Activated T-cell treated with anti-CD3 and anti-CD28 coated beads, Interleukin-2, amount 50 U/mL, for 4 hours (primary cell): Measurements from ENCODE around the gene FGFRL1. TPM values are rescaled to one million over a fixed set of nuclear protein-coding genes. Genes with fewer than 3 reads are reported as not detected.
"Not testable (repeated sequence)": the region's sequence is repeated elsewhere in the genome, so short reads cannot be mapped to it uniquely, and the experiment has no call there.

Source experiments
- ATAC-seq, 2 donors: fragments of 200-7000 bp; cut with Tn5 transposase; one replicate each; pipeline ENCODE4 v1.10.0; 2021
- DNase-seq: peaks from one replicate; pipeline ENCODE4 v3.0.0-alpha.2; 2020
- H3K27me3 Mint-ChIP-seq: one replicate; pipeline ENCODE4 v1.8.0; 2021; ENCODE audit warnings: low read depth, mixed read lengths
- H3K36me3 Mint-ChIP-seq: one replicate; pipeline ENCODE4 v1.8.0; 2022; ENCODE audit warnings: mixed read lengths; ENCODE audit not compliant: insufficient read depth
- H3K4me1 Mint-ChIP-seq: one replicate; pipeline ENCODE4 v1.8.0; 2021; ENCODE audit warnings: low read depth, mixed read lengths
- H3K4me3 Mint-ChIP-seq: one replicate; pipeline ENCODE4 v1.8.0; 2021; ENCODE audit warnings: mild to moderate bottlenecking, moderate library complexity, mixed read lengths
- H3K9me3 Mint-ChIP-seq: one replicate; pipeline ENCODE4 v1.8.0; 2021; ENCODE audit warnings: mixed read lengths
- total RNA-seq, 3 donors: library from RNA; stranded (reverse); gene quantifications; one replicate each; pipeline ENCODE4 v1.2.1, GENCODE V29; 2021

The FGFRL1 gene
- total RNA-seq, 3 donors from 2014 or later, result 20.4 to 29.6 (median 20.6) TPM

DNA sequence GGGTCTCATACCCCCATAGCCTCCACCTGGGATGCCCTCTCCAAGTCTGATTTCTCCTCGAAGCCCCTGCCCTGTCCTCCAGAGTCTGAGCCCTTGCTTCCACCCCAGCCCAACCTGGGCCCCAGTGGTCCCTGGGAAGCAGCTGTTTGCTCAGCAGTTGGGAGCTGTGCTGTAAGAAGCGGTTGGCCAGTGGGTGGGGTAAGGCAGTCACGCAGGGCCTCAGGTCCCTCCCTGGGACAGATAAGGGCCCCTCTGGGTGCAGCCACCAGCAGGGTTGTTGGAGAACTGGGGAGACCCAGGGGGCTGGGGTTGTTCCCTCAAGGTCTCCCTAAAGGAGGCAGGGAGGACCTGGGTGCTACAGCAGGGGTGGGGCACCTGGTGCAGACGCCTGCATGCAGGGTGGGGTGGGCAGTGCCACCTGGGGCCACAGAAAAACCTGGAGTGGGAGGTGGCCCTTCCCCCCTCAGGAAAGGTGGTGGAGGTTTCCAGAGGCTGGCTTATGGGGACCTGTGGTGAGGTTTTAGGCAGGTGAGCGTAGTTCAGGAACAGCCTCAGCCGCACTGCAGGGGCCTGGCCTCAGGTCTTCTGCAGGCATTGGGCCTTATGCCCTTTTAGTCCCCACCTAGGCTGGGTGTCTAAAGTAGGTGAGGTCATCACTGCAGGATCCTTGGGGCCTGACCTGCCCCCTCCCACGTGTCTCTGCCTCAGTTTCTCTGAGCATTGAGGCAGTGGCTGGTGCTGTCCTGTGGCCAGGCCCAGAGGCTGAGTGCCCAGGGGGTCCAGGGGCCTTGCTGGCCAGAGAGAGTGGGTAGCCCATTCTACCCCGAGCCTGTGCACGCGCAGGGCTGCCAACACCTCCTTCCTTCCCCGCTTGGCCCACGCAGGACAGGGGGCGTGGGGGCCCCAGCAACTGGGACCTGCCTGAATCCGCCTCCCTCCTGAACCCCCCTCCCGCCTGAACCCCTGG lies 15.1 kb upstream of the FGFRL1 start:
- DNase-seq, result no peak
- Mint-ChIP-seq H3K4me1 (peaks cover 6% of the 10 kb centered on the region), H3K27me3 (peaks cover 25% of the 10 kb centered on the region), H3K9me3 (no peaks in the 10 kb centered on the region), H3K36me3 (no peaks in the 10 kb centered on the region), H3K4me3 (no peak overlapping the region)
- ATAC-seq, result no peak

DNA sequence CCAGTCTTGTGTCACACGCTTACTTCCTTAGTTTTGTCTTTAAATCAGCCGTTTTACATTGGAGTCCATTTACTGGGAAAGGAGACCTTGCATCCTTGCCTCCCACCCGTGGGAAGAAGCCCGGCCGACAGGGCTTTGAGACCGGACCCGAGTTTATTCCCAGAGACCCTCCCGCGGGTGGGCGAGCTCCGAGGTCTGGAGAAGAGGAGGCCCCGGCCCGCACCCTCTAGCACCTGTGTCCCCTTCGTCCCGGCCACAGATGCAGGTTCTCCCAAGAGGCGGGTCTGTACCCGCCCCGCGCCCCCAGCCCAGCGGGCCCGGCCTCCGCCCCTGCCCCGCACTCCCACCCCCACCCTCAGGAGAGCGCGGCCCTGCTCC lies 14.4 kb upstream of the FGFRL1 start:
- Mint-ChIP-seq H3K4me1 (peaks cover 6% of the 10 kb centered on the region), H3K36me3 (no peaks in the 10 kb centered on the region), H3K4me3 (no peak overlapping the region), H3K9me3 (no peaks in the 10 kb centered on the region), H3K27me3 (peaks cover 30% of the 10 kb centered on the region)
- no peak for DNase-seq
- no peak for ATAC-seq

DNA sequence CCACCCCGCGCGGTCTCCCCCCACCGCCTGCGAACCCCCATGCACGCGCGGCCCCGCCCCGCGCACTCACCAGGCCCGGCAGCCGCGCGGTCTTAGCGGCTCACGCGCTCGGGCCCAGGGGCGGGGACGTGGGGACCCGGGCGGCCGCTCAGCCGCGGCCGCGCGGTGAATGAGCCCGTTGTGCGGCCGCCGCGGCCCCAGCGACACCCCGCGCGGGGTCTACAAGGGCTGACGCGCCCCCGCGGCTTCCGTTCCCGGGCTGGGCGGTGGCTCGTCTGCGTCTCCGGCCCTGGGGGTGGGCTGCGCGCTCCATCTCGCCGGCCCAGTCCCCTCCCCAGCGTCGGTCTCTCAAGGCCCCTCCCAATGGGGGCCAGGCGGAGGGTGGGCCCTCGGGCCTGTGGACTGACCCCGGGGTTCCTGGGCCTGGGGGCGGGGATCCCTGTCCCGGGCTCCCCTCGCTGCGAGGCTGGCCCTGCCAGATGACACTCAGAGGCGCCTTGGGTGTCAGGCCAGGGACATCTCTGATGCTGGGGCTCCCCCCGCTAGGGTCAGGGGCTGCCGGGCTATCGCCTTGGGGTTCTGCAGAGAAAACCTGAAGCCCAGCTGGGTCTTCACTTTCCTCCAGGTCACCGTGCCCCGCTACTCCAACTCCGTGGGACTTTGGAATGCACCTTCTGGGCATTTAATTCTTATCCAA lies 13.9 kb upstream of the FGFRL1 start:
- H3K4me3 Mint-ChIP-seq, result no peak overlapping the region

GRCh38 chr4:998096-998691 lies 13.2 kb upstream of the FGFRL1 start:
- Mint-ChIP-seq H3K36me3 (no peaks in the 10 kb centered on the region), H3K9me3 (no peaks in the 10 kb centered on the region), H3K4me1 (peaks cover 6% of the 10 kb centered on the region), H3K4me3 (no peak overlapping the region), H3K27me3 (peaks cover 30% of the 10 kb centered on the region)
- ATAC-seq (no peak), DNase-seq (no peak)

More for the DNA sequence above, 13.9 kb upstream of the FGFRL1 start:
- Mint-ChIP-seq H3K36me3 (no peaks in the 10 kb centered on the region), H3K9me3 (no peaks in the 10 kb centered on the region), H3K27me3 (peaks cover 30% of the 10 kb centered on the region), H3K4me1 (peaks cover 6% of the 10 kb centered on the region)
- DNase-seq (no peak), ATAC-seq (peak; percentile 54 to 65)

DNA sequence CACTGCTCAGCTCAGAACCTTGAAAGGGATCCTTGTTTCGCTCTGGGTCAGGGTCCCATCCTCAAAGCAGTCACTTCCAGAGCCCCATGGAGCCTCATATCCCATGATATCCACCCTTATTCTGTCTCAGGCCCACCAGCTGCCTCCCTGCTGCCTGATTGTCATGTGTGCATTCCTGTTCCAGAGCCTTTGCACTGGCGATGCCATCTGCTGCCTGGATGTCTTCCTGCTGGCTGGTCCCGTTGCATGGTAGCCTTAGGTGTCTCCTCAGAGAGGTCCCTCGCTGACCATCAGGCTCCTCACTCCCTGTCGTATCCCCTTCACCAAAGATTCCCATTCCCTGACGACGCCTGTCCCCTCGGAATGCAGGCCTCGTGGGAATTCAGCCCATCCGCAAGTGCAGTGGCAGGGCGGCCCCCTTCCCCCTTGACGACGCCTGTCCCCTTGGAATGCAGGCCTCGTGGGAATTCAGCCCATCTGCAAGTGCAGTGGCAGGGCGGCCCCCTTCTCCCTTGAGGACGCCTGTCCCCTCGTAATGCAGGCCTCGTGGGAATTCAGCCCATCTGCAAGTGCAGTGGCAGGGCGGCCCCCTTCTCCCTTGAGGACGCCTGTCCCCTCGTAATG lies 12.1 kb upstream of the FGFRL1 start:
- H3K9me3 Mint-ChIP-seq, H3K4me1 Mint-ChIP-seq, H3K4me3 Mint-ChIP-seq, H3K36me3 Mint-ChIP-seq, DNase-seq, ATAC-seq: not testable (repeated sequence)
- H3K27me3 Mint-ChIP-seq, result peaks cover 37% of the 10 kb centered on the region

DNA sequence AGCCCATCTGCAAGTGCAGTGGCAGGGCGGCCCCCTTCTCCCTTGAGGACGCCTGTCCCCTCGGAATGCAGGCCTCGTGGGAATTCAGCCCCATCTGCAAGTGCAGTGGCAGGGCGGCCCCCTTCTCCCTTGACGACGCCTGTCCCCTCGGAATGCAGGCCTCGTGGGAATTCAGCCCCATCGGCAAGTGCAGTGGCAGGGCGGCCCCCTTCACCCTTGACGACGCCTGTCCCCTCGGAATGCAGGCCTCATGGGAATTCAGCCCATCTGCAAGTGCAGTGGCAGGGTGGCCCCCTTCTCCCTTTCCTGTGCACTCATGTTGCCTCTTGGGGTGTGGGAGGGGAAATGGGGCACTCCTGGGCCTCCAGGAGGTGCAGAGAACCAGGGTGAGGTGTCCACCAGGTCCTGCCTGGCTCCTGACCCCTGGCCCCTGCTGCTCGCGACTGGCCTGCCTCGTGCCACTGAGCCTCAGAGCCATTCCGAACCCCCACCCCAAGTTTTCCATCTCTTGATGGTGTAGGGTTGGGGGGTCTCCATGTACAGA lies 11.5 kb upstream of the FGFRL1 start:
- Mint-ChIP-seq H3K4me1 (peaks cover 6% of the 10 kb centered on the region), H3K36me3 (no peaks in the 10 kb centered on the region), H3K4me3 (no peak overlapping the region), H3K27me3 (peaks cover 43% of the 10 kb centered on the region), H3K9me3 (no peaks in the 10 kb centered on the region)
- ATAC-seq (no peak), DNase-seq (no peak)

DNA sequence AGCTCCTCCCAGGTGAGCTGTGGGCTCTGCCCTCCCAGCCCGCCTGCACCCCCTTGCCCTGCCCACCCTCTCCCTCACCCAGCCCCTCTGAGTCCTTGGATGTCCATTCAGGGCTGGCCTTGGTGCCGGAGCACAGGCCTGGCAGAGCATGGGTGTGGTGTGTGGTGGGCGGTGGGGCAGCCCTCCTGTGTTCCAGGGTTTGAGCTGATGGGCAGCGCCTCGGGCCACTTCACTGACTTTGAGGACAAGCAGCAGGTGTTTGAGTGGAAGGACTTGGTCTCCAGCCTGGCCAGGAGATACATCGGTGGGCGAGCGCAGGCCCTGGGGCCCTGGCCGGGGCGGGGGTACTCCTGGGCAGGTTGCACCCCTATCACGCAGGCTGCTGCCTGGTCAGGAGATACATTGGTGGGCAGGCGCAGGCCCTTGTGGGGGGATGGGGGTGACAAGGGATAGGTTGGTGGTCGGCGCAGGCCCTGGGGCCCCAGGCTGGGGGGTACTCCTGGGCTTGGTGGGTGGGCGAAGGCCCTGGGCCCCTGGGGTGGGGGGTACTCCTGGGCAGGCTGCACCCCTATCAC lies 10.7 kb upstream of the FGFRL1 start:
- Mint-ChIP-seq H3K4me3 (no peak overlapping the region), H3K27me3 (peaks cover 46% of the 10 kb centered on the region), H3K4me1 (peaks cover 6% of the 10 kb centered on the region), H3K36me3 (no peaks in the 10 kb centered on the region), H3K9me3 (no peaks in the 10 kb centered on the region)
- DNase-seq (no peak), ATAC-seq (no peak)

DNA sequence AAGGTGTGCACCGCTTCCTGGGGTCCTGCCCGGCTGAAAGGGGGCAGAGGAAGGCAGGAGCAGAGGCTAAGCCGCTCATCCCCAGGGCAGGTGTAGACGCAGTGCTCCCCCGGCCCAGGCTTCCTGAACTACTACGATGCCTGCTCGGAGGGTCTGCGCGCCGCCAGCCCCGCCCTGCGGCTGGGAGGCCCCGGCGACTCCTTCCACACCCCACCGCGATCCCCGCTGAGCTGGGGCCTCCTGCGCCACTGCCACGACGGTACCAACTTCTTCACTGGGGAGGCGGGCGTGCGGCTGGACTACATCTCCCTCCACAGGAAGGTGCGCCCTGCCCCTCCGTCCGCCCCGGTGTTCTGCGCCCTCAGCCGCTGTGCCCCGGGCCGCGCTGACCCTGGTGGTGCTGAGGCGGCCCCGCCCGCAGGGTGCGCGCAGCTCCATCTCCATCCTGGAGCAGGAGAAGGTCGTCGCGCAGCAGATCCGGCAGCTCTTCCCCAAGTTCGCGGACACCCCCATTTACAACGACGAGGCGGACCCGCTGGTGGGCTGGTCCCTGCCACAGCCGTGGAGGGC lies 9.8 kb upstream of the FGFRL1 start:
- H3K27me3 Mint-ChIP-seq, result peaks cover 54% of the 10 kb centered on the region
- DNase-seq, result no peak
- peaks cover 6% of the 10 kb centered on the region for H3K4me1 Mint-ChIP-seq
- H3K36me3 Mint-ChIP-seq, result no peaks in the 10 kb centered on the region
- no peaks in the 10 kb centered on the region for H3K9me3 Mint-ChIP-seq
- H3K4me3 Mint-ChIP-seq, result no peak overlapping the region
- ATAC-seq, result no peak

DNA sequence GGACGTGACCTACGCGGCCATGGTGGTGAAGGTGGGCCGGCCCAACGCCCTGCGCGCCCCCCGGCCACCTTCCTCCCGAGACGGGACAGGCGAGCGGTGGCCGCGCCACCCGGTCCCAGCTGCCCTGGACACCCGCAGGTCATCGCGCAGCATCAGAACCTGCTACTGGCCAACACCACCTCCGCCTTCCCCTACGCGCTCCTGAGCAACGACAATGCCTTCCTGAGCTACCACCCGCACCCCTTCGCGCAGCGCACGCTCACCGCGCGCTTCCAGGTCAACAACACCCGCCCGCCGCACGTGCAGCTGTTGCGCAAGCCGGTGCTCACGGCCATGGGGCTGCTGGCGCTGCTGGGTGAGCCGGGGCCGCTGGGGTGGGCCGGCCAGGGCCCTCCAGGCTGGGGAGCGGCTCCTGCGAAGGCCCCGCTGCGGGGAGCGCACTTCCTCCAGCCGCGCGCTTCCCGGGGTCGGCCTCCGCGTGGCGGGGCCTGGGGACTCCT lies 9.2 kb upstream of the FGFRL1 start:
- H3K4me3 Mint-ChIP-seq, result no peak overlapping the region
- peaks cover 6% of the 10 kb centered on the region for H3K4me1 Mint-ChIP-seq
- ATAC-seq, result peak in 1 of 2 donors; percentile 28
- DNase-seq, result no peak
- peaks cover 55% of the 10 kb centered on the region for H3K27me3 Mint-ChIP-seq
- no peaks in the 10 kb centered on the region for H3K9me3 Mint-ChIP-seq
- no peaks in the 10 kb centered on the region for H3K36me3 Mint-ChIP-seq

DNA sequence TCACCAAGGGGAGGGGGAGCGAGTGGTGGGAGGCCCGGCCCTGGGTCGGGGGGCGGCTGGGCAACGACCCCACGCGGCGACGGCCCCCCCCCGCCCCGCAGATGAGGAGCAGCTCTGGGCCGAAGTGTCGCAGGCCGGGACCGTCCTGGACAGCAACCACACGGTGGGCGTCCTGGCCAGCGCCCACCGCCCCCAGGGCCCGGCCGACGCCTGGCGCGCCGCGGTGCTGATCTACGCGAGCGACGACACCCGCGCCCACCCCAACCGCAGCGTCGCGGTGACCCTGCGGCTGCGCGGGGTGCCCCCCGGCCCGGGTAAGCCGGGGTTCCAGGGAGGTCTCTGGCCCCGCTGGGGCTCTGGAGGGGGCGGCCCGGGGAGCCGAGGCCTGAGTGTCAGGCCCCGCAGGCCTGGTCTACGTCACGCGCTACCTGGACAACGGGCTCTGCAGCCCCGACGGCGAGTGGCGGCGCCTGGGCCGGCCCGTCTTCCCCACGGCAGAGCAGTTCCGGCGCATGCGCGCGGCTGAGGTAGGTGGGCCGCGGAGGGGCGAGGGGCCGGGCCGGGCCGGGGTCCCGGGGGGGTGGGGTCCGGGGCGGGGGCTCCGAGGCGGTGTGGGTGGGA lies 8.7 kb upstream of the FGFRL1 start:
- Mint-ChIP-seq H3K27me3 (peaks cover 58% of the 10 kb centered on the region), H3K4me3 (no peak overlapping the region), H3K36me3 (no peaks in the 10 kb centered on the region), H3K4me1 (peaks cover 6% of the 10 kb centered on the region), H3K9me3 (no peaks in the 10 kb centered on the region)
- ATAC-seq, result peak in 1 of 2 donors; percentile 20
- no peak for DNase-seq

DNA sequence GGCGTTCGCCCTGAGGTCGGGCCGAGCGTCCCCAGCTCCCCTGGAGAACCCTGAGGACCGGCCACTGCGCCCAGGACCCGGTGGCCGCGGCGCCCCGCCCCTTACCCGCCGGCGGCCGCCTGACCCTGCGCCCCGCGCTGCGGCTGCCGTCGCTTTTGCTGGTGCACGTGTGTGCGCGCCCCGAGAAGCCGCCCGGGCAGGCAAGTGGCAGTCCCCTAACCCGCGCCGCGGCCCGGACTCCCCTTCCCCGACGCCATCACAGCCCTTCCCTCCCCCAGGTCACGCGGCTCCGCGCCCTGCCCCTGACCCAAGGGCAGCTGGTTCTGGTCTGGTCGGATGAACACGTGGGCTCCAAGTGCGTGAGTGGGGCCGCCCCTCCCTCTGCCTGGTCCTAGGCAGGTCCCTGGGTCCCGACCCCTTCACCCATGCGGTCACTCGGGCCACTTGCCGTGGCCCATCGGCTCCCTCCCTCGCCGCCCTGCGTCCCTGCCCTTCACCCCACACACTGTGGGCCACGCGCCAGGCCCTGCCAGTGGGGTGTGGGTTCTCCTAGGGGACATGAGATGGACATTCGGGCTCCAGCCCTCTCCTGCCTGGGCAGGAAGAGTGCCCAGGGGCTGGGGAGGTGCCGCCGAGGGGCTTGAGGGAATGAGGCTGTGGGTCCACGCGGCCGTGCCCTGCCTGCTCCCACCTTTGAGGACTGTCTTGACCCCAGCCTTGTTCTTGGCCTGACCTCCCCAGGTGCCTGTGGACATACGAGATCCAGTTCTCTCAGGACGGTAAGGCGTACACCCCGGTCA lies 8.0 kb upstream of the FGFRL1 start:
- ATAC-seq (peak; percentile 19 to 23), DNase-seq (no peak)
- Mint-ChIP-seq H3K9me3 (no peaks in the 10 kb centered on the region), H3K27me3 (peaks cover 57% of the 10 kb centered on the region), H3K36me3 (no peaks in the 10 kb centered on the region), H3K4me1 (peaks cover 1% of the 10 kb centered on the region), H3K4me3 (no peak overlapping the region)

GRCh38 chr4:1004071-1004418 lies 7.4 kb upstream of the FGFRL1 start:
- DNase-seq (no peak), ATAC-seq (no peak)
- Mint-ChIP-seq H3K4me3 (no peak overlapping the region), H3K9me3 (no peaks in the 10 kb centered on the region), H3K4me1 (peaks cover 6% of the 10 kb centered on the region), H3K27me3 (peaks cover 58% of the 10 kb centered on the region), H3K36me3 (no peaks in the 10 kb centered on the region)
